Vagina (tissue), 2 donors: ENCODE data around the gene RGS3. TPM values are rescaled to one million over a fixed set of nuclear protein-coding genes. Genes with fewer than 3 reads are reported as not detected.
A peak's percentile ranks its signal among the peaks of the same experiment; 100 is the strongest.

ENCODE experiments used
- DNase-seq, 2 donors: peaks; one replicate each; pipeline ENCODE4 v3.0.0-alpha.2; 2017; ENCODE audit errors: extremely low spot score in 2 of 2
- H3K27ac ChIP-seq: fragments of 200-600 bp; sonication (generic); one replicate; pipeline ENCODE4 v1.5.1; 2019
- H3K27me3 ChIP-seq: fragments of 200-600 bp; sonication (generic); one replicate; pipeline ENCODE4 v1.5.1; 2019
- H3K36me3 ChIP-seq, 2 donors: fragments of 200-600 bp; sonication (generic); one replicate each; pipeline ENCODE4 v1.5.1; 2017 to 2019
- H3K4me1 ChIP-seq: fragments of 200-600 bp; sonication (generic); one replicate; pipeline ENCODE4 v1.5.1; 2019
- H3K4me3 ChIP-seq, 2 donors: fragments of 200-600 bp; sonication (generic); 1 replicate in 1 of 2; 2 replicates in 1 of 2; pipeline ENCODE4 v1.5.1; 2016 to 2019
- H3K9me3 ChIP-seq: fragments of 200-600 bp; sonication (generic); one replicate; pipeline ENCODE4 v1.5.1; 2019
- CTCF ChIP-seq, 3 experiments: fragments of 450-650 bp in 2 of 3; fragments of 200-600 bp in 1 of 3; sonication (generic) in 1 of 3; IDR thresholded peaks; one replicate each; pipeline ENCODE4 v1.5.1; 2017 to 2019; ENCODE audit warnings: antibody characterized with exemption in 3 of 3, mild to moderate bottlenecking in 2 of 3, moderate library complexity in 2 of 3
- POLR2A ChIP-seq, 2 donors: fragments of 450-650 bp; IDR thresholded peaks; one replicate each; pipeline ENCODE4 v1.6.1; 2017; ENCODE audit warnings: antibody characterized with exemption in 2 of 2, mild to moderate bottlenecking in 2 of 2, moderate library complexity in 2 of 2
- POLR2AphosphoS5 ChIP-seq, 2 donors: sonication (generic); formaldehyde crosslinking; IDR thresholded peaks; one replicate each; pipeline ENCODE4 v1.9.0; 2017; ENCODE audit warnings: antibody characterized with exemption in 2 of 2, mild to moderate bottlenecking in 2 of 2, low read depth in 1 of 2; ENCODE audit not compliant: insufficient read depth in 1 of 2
- intact Hi-C: fragments of 100-400 bp; cut with DNase I; formaldehyde crosslinking; loops from one replicate; pipeline ENCODE4 v1.15.1; 2023
- total RNA-seq: library from RNA; depleted of rRNA; stranded (reverse); fragments of >200 nt; gene quantifications from one replicate; pipeline ENCODE4 v1.2.3, GENCODE V29; 2016

The RGS3 gene
- total RNA-seq, 1 donor from 2014 or later, result 27.0 TPM

- TF ChIP-seq POLR2A (IDR thresholded peaks at IDR 0.05) (no peak), CTCF (IDR thresholded peaks at IDR 0.05) (no peak), POLR2AphosphoS5 (IDR thresholded peaks at IDR 0.05; ENCODE audit: insufficient read depth in 1 of 2, low read depth in 1 of 2) (no peak)
- DNase-seq, result peak in 1 of 2 donors; percentile 16
These were observed 13.5 kb downstream of the RGS3 start for GRCh38 chr9:113477058-113477457.

GRCh38 chr9:113477661-113478060, 14.1 kb downstream of the RGS3 start:
- Histone ChIP-seq H3K4me3 (no peak overlapping the region), H3K4me1 (no peaks in the 10 kb centered on the region), H3K9me3 (no peaks in the 10 kb centered on the region), H3K27me3 (no peaks in the 10 kb centered on the region), H3K27ac (no peak overlapping the region), H3K36me3 (no peaks in the 10 kb centered on the region)
- DNase-seq, result peak in 1 of 2 donors; percentile 79
- no peak for TF ChIP-seq CTCF (IDR thresholded peaks at IDR 0.05)
- no peak for TF ChIP-seq POLR2A (IDR thresholded peaks at IDR 0.05)
- TF ChIP-seq POLR2AphosphoS5 (IDR thresholded peaks at IDR 0.05; ENCODE audit: insufficient read depth in 1 of 2, low read depth in 1 of 2), result no peak
- intact Hi-C loops, result no loop called here

More at GRCh38 chr9:113477058-113477457, 13.5 kb downstream of the RGS3 start:
- Histone ChIP-seq H3K4me1 (no peaks in the 10 kb centered on the region), H3K27me3 (no peaks in the 10 kb centered on the region), H3K9me3 (no peaks in the 10 kb centered on the region), H3K36me3 (no peaks in the 10 kb centered on the region), H3K27ac (no peak overlapping the region), H3K4me3 (no peak overlapping the region)
- intact Hi-C loops, result no loop called here

GRCh38 chr9:113479174-113479621, 15.7 kb downstream of the RGS3 start:
- Histone ChIP-seq H3K27me3 (no peaks in the 10 kb centered on the region), H3K36me3 (no peaks in the 10 kb centered on the region)
- TF ChIP-seq POLR2A (IDR thresholded peaks at IDR 0.05) (no peak), CTCF (IDR thresholded peaks at IDR 0.05) (no peak), POLR2AphosphoS5 (IDR thresholded peaks at IDR 0.05; ENCODE audit: insufficient read depth in 1 of 2, low read depth in 1 of 2) (no peak)

GRCh38 chr9:113480612-113481011, 17.1 kb downstream of the RGS3 start:
- Histone ChIP-seq H3K27ac (no peak overlapping the region), H3K9me3 (no peaks in the 10 kb centered on the region), H3K27me3 (no peaks in the 10 kb centered on the region), H3K4me1 (no peaks in the 10 kb centered on the region), H3K36me3 (no peaks in the 10 kb centered on the region), H3K4me3 (no peak overlapping the region)
- TF ChIP-seq POLR2A (IDR thresholded peaks at IDR 0.05), result no peak
- TF ChIP-seq CTCF (IDR thresholded peaks at IDR 0.05), result no peak
- no peak for TF ChIP-seq POLR2AphosphoS5 (IDR thresholded peaks at IDR 0.05; ENCODE audit: insufficient read depth in 1 of 2, low read depth in 1 of 2)
- no peak for DNase-seq
- intact Hi-C loops, result loop anchor here (5.0 kb wide), 1 partner anchor 1262 kb away; no protein-coding TSS in a partner anchor

More at GRCh38 chr9:113479174-113479621, 15.7 kb downstream of the RGS3 start:
- Histone ChIP-seq H3K4me1 (no peaks in the 10 kb centered on the region), H3K27ac (no peak overlapping the region), H3K4me3 (no peak overlapping the region), H3K9me3 (no peaks in the 10 kb centered on the region)
- no peak for DNase-seq
- intact Hi-C loops, result no loop called here

- H3K27ac ChIP-seq, result no peak overlapping the region
- DNase-seq, result no peak
- TF ChIP-seq POLR2AphosphoS5 (IDR thresholded peaks at IDR 0.05; ENCODE audit: insufficient read depth in 1 of 2, low read depth in 1 of 2) (no peak), POLR2A (IDR thresholded peaks at IDR 0.05) (no peak), CTCF (IDR thresholded peaks at IDR 0.05) (no peak)
- no peaks in the 10 kb centered on the region for H3K36me3 ChIP-seq
- H3K9me3 ChIP-seq, result no peaks in the 10 kb centered on the region
- intact Hi-C loops, result loop anchor here (5.0 kb wide), 1 partner anchor 1261 kb away; no protein-coding TSS in a partner anchor
- H3K27me3 ChIP-seq, result no peaks in the 10 kb centered on the region
- H3K4me1 ChIP-seq, result no peaks in the 10 kb centered on the region
- no peak overlapping the region for H3K4me3 ChIP-seq
These were observed 17.8 kb downstream of the RGS3 start for GRCh38 chr9:113481176-113481787.
